HG02970 (cell line): ENCODE measurements around the gene C10orf90.

Source experiments
- ATAC-seq: cut with Tn5 transposase; IDR thresholded peaks from one replicate; pipeline ENCODE4 v1.9.1; 2021; ENCODE audit warnings: mild to moderate bottlenecking, moderate library complexity, moderate number of reproducible peaks; ENCODE audit not compliant: unreplicated experiment, low FRiP score

The C10orf90 gene

DNA sequence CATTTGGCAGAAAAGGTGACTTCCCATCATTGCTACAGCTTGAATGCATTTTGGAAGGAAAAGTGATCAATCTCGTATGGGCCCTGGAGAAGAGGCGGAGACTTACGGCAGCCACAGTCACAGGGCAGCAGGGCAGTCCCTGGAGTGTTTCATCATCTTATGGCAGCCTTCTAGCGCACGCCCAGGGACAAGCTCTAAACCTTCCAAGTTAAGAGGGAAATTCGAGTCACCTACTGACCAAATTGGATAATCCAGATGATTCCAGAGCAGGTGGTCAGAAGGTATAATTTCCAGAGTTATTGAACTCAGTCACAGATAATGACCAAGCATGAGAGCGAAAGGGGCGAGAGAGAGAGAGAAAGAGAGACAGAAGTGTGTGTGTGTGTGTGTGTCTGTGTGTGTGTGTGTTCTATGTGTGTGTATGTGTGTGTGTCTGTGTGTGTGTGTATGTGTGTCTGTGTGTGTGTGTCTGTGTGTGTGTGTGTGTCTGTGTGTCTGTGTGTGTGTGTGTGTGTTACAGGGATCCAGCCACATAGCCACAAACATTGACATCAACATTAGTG is 158.5 kb downstream of the C10orf90 start:
- no peak for ATAC-seq

DNA sequence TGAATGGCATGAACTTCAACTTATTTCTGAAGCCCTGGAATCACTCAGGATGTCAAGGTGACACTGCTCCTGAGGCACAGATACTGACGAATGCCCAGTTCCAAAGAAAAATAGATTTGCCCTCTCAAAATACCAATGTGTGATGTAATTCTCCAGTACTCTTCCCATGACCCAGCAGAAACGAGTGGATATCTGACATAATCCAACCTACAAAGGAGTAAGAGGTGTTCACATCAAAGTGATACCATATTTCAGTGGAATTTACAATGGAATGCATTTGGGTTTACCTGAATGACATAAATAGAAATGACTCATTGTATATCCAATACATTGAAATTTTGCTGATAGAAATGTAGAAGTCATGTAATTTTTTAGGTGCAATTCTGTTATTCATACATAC is 161.3 kb downstream of the C10orf90 start:
- ATAC-seq, result no peak

DNA sequence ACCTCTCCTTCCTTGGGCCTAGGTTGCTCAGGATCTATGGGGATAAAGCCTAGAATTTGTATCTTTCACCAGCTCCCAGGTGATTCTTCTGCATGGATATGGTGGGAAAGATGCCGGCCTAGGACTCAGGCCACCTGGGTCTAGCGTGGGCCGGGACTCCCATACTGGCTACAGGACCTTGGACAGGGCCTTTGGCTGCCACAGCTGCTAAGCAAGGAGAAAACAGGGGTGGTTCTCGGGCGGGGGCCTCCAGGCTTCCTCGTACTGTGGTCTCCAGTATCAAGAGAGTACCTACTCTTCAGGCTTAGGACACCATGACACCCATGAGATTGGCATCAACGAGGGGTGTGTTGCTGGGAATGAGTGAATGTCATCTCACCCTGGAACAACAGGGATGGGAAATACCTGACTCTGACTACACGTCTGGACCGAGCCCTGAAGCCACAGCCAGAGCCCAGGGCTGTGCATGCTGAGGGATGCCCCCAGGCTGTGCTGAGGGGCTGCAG is 161.9 kb downstream of the C10orf90 start:
- ATAC-seq, result no peak

DNA sequence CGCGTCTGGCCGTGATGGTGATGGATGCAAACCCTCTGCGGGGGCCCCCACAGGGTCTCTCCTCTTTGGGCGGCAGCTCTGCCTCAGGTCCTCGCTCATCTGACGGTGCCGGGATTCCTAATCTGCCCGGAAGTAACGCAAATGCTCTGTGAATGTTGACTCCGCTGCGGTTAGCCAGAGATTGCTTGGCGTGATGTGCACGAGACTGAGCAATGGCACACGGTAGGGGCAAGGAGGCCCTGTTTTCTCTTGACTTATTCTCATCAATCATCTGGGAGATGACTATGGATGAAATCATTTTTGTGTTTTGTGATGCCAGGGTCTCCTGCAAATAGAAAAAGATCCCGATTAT is 165.8 kb downstream of the C10orf90 start:
- ATAC-seq, result no peak

DNA sequence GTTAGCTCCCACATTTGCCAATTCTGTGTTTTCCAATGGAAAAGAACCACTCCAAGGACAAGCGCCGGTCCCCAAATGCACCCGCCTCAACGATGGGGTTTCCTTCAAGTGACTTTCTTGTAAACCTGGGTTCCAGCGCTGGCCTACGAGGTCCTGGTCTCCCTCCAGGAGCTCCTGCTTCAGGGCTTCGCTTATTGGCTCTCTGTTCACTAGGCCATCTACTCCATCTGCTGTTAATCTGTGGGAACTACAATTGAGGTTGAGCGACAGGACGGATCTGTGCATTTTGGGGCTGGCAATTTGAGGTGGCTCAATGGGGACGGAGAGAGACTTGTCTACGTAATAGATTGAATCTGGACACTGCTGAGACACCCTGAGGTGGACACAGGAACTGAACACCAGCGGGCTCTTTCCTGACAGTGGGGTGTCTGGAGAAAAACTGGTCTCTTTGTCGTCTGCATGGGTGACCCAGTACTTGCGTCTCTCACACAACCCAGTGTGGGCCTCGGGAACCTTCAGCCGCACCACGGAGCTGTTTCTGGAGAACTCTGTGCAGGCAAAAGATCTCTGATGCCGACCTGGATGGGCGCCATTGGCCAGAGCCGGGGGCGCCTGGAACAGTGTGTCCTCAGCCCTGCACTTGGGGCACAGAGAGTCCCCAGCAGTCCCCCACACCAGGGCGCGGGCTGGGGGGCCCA is 166.3 kb downstream of the C10orf90 start:
- no peak for ATAC-seq

DNA sequence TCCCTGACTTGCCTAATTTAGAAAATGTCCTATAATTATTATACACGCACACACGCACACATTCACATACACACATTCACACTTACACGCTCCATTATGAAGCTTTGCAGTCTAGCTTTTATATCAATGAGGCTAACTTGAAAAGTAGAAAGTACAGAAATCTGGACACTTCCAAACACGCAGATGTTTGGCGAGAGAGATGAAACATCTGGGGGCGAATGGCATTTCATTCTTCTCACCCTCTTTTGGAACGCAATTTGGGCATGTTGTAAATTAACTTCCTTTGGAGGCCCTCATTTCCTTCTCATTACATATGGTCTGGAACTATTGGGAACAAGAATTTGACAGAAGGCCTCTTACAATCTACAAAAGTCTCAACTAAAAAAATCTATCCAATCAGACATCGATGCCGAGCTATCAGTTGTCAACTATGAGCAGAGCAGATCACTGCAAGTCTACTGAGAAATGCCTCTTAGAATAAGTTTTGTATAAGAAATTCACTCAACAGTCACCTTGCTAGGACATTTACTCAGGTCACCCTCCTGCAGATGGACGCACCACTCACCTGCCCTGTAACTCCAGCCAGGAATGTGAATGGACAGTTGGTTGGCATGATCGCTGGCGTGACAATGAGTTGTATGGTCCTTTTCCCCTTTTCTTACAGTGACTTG is 167.0 kb downstream of the C10orf90 start:
- no peak for ATAC-seq

DNA sequence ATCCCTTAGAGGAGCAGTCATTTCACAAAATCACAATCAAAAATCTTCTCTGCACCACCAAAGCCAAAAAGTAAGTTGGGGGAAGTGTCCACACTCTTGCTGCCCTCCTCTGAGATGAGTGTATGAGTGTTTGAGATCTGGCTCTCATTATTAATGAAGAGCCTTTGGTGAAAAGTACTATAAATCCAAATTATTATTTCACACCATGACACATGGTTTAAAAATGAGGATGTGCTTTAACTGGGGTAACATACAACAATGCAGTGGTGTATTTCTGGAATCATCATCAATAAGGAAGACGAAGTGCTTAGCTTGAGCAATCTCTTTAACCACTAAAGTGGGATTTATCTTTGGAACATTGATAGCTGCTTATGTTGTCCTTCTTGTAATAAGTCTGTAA is 168.1 kb downstream of the C10orf90 start:
- no peak for ATAC-seq

DNA sequence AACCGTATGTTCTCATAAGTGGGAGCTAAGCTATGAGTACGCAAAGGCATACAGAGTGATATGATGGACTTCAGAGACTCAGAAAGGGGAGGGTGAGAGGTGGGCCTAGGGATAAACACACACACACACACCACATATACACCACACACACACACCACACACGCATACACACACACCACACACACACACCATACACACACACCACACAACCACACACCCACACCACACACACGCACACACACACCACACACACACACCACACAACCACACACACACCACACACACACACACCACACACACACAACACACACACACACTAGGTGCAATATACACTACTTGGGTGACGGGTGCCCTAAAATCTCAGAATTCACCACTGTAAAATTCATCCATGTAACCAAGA is 168.7 kb downstream of the C10orf90 start:
- no peak for ATAC-seq

DNA sequence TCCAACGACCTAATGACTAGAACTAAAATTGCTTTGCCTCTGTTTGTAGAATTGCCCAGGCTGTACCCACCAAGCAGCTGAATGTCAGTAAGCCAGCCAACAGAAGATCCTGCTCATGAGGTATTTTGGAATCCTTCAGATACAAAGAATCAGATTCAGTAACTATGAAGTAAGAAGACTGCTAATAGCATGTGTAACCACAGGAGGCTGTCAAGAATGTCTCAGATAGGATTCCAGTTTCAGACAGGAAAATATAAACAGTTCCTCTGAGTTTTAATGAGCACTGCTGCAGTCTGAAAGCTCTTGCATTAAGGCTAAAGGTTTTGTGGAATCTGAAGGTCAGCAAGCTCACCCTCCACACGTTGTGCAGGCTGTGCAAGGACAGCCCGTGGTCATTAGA is 169.6 kb downstream of the C10orf90 start:
- ATAC-seq, result no peak

DNA sequence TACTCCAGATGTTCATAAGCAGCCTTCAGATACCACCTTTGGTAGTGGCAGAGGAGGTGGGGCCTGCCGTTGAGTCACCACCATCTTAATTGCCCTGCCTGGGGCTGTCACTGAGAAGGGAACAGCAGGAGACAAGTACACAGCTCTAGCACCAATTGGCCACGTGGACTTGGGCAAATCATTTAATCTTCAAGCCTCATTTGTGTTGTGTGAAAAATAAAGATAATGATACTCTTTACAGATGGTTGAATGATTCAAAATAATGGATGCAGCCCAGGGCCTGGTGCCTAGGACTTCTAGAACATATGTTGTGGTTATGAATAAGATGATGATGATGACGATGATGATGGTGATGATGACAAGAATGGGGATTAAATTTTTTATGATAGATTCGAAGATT is 170.3 kb downstream of the C10orf90 start:
- no peak for ATAC-seq

DNA sequence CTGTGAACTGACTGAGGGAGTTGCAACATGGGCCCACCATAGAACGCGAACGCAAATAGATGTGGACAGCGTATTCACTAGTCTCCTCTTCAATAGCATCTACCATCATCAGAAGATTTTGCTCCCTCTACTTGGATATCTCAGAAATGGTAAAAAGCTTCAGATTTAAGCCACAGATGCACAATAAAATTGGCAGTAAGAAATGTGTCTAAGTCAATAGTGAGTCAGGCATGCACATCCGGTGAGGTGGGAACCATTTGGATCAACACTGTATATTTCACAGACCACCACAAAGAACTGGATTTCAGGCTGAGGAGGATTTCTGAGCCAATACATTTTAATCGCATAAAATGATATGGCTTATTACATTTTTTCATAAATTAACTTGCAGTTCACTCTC is 170.7 kb downstream of the C10orf90 start:
- ATAC-seq, result no peak

DNA sequence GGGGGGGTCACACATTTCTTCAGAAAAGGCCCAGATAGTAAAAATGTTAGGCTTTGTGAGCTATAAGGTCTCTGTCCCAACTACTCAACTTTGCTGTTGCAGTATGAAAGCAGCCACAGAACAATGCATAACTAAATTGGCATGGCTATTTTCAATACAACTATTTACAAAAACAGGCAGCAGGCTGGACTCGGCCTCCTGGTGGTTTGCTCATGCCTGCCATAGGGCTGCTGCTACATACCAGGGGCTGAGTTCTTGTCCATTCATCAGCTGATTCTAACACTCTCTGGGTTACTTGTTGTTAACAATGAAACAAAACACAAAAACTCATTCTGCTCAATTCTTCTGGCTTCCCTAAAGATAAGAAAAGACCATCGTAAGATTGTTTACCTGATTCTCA is 172.8 kb downstream of the C10orf90 start:
- ATAC-seq, result no peak

DNA sequence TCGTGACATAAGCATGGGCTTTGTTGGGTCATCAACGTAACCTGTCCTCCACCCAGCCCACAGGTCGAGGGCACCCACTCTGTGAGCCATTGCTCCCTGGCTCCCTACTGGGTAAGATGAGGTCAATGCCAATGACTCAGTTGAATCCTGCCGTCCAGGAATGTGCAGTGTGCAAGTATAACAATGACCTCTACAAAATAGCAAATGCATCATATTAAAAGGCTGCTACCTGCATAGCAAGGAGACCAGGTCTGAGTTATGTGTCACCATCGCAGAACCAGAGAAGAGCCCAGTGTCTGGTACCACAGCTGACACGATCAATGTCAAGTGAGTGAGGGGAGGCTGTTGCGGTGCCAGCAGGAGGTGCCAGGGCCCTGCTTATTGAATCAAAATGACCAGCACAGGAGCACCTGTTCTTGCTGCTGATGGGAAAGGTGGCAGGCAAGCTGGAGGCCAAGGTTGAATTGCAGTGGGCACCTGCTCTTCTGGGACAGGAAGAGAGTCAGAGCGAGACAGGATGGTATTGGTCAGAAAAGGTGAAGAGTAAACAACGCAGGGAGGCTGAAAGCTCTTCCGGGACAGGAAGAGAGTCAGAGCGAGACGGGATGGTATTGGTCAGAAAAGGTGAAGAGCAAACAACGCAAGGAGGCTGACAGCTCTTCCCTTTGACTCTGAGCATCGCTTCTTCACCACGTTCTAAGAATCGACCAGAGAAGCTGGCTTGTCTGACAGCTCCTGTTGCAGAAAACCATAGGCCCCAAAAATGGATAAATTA is 173.5 kb downstream of the C10orf90 start:
- ATAC-seq, result no peak

DNA sequence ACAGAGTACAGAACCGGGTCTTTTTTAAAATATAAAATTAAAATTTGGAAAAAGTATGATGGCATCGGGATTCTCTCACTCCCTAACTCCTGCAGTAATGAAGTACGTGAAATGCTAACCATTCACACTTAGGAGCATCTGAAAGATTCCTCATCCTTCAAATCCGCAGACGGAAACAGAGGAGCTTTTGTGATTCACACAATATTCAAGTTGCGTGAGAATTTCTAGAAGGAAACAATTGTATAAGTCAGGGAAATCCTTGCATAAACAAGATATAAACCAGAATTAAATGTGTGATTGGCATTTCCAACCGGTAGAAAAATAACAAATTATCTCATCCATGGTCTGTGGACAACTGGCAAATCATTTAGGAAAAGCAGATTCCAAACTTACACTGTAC is 179.0 kb downstream of the C10orf90 start:
- no peak for ATAC-seq

DNA sequence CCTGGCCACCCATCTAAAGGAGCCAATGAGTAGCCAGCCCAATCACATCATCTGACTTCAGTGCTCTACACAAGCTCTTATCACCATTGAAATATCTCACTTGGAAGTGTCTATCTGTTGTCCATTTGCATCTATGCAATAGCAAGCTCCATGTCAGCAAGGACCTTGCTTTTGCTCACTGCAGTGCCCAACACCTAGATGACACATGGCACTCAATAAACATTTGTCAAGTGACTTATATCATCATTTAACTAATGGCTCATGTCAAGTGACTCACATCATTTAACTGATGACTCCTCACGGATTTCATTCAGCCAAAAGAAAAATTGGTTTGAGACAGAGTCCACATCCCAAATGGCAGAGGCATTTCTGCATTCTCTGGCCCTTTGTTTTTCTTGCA is 189.3 kb downstream of the C10orf90 start:
- no peak for ATAC-seq

DNA sequence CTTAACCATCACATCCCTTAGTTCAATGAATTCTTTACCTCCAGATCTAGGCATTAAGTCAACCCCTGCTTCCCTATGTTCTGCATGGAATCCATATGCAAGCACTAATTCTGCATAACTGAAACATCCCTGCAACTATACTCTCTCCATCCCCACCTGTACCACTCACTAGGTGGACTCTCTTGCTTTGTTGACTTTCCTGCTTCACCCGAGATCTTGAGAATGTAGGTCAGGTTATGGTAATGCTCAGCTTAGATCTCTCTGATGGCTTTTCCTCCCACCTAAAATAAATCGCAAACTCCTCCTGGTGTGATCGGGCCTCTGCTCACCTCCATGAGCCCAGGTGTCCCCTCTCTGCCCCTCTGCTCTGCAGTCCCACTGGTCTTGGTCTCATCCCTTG is 189.8 kb downstream of the C10orf90 start:
- no peak for ATAC-seq

DNA sequence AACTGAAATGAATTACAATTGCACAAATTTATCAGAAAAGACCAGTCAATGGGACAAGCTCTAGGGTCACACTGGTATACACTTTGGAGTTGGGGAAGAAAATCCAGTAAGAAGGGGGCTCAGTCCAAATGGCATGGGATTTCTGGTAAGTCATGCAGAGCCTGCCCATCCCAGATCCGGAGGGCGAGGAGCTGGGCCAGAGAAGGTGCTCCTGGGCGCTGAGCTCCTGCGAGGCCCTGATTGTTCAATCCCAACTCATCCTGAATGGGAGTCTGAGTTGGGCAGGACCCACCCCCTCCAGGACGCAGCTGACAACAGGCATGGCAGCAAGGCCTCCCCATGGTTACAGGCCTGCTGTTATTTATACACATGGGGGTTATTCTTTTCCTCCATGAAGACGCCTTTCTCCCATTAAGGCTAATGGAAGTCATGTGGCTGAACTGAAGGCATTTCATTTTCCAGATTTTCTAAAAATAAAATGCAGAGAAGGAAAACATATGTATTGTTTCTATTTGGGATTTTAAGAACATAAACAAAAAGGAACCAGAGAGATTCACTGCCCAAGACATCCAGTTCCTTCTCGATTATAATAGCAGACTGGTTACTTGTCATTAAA is 191.1 kb downstream of the C10orf90 start:
- ATAC-seq, result no peak

DNA sequence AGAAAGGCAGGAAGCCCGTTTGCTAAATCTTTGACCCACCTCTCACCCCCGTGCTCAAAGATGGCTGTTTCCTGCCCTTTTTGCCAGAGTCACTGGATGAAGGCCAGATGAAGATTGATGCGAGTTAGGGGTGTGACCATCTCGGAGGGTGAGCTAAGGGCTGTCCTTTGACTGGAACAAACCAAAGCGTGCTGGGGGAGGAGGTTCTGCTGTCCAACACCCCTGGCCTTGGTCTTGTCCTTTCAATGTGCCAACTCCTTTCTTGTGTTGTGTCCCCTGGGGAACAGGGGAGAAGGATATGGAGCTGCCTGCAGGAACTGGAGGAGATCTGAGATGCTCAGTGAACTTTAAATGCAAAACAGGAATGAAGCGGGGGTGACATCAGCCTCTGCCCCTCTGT is 191.9 kb downstream of the C10orf90 start:
- no peak for ATAC-seq

DNA sequence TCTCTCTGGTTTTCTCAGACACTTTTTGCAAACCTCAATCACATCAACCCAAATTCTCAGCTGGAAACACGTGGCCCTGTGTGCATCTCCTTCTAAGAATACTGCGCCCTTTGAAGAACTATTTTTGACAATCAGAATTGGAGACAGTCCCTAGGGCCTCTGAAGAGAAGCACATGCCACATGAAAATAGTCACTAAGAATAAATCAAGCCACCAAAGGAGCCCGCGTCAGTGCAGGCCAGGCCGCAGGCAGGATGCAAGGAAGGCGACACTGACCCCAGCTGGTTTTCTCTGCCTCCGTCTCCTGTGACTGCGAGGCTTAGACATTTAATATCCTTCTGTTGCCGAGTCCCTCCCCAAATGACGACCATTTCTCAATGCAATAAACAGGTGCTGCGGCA is 194.2 kb downstream of the C10orf90 start:
- ATAC-seq, result no peak

DNA sequence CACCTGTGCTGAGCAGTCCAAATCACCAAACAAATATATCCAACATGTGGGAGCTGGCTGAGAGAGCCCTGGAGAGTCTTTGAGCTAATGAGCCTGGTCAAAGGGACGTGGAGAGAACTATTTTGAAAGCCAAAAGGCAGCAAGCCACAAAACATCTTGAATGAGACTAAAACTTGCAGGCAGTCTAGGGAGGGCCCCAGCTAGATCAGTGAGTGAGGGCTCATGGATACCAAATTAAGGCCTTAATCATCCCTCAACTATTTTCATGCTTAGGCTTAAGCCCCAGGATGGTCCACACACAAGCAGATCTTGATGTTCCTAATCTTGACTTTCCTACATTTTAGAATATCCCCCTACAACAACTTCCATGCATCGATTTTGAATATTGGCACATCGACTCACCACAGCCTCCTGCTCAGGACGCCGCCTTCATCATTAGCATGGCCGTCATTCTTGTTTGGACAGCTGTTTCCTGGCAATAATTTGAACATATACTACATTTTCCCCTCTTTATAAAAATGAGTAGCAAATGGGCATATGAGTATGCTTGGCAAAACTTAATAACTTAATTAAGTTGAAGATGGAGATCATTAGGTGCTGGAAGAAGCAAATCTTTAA is 195.3 kb downstream of the C10orf90 start:
- ATAC-seq, result no peak
